Measurements from ENCODE around the gene OR6C74.

OR6C74 gene

DNA sequence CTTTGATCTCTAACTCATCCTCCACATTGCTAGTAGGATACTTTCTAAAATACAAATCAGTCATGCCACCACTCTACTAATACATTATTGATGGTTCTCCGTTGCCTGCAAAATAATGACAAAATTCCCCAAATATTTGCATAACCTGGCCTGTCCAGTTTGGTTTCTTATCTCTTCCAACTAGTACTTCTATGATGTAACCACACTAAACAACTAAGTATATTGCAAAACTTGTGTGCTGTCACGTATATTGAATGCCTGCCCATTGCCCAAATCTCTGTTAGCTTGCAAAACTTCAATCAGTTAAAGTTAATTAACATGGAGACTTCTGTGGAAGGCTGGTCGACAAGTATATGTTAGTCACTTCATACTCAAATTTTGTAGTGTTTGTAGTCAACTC, 6.5 kb downstream of the OR6C74 start:
- no peaks in the 10 kb centered on the region for H3K27me3 ChIP-seq (ENCODE audit: control insufficient read depth, insufficient read depth, low read length)
- H3K9ac ChIP-seq, result no peak overlapping the region
- no peaks in the 10 kb centered on the region for H3K4me1 ChIP-seq
- H3K79me2 ChIP-seq, result no peaks in the 10 kb centered on the region
- H3K9me3 ChIP-seq (ENCODE audit: control insufficient read depth, low read length), result no peaks in the 10 kb centered on the region
- no peak overlapping the region for H3K27ac ChIP-seq
- no peak overlapping the region for H3K4me2 ChIP-seq (ENCODE audit: low read length)
- no peak overlapping the region for H2AFZ ChIP-seq
- TF ChIP-seq, protein P1, sequence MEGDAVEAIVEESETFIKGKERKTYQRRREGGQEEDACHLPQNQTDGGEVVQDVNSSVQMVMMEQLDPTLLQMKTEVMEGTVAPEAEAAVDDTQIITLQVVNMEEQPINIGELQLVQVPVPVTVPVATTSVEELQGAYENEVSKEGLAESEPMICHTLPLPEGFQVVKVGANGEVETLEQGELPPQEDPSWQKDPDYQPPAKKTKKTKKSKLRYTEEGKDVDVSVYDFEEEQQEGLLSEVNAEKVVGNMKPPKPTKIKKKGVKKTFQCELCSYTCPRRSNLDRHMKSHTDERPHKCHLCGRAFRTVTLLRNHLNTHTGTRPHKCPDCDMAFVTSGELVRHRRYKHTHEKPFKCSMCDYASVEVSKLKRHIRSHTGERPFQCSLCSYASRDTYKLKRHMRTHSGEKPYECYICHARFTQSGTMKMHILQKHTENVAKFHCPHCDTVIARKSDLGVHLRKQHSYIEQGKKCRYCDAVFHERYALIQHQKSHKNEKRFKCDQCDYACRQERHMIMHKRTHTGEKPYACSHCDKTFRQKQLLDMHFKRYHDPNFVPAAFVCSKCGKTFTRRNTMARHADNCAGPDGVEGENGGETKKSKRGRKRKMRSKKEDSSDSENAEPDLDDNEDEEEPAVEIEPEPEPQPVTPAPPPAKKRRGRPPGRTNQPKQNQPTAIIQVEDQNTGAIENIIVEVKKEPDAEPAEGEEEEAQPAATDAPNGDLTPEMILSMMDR (IDR thresholded peaks at IDR 0.05), result no peak
- no peak overlapping the region for H3K4me3 ChIP-seq (ENCODE audit: low read depth, low read length)
- H3K36me3 ChIP-seq (ENCODE audit: control insufficient read depth, insufficient read depth, low read length), result no peaks in the 10 kb centered on the region

DNA sequence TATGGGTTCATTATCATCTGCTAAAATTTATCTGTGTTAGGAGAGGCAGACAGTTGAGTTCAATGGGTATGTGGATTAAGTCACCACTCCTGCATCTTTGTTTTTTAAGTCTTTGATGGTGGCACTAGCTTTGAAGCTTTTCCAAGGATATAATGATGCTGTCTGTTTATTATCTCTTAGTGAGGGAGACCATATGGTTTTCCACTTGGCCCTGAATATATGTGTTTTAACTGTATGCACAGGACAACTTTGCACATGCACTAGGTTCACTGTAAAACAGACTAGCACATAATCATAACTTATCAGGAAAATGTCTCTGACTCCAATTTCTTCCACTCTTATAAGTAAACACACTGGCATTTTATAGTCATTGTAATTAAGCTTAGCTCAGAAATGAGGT, 8.9 kb downstream of the OR6C74 start:
- Histone ChIP-seq H3K4me3 (ENCODE audit: low read depth, low read length) (no peak overlapping the region), H3K79me2 (no peaks in the 10 kb centered on the region), H3K4me1 (no peaks in the 10 kb centered on the region), H3K27me3 (ENCODE audit: control insufficient read depth, insufficient read depth, low read length) (no peaks in the 10 kb centered on the region), H3K36me3 (ENCODE audit: control insufficient read depth, insufficient read depth, low read length) (no peaks in the 10 kb centered on the region), H3K9me3 (ENCODE audit: control insufficient read depth, low read length) (no peaks in the 10 kb centered on the region), H3K4me2 (ENCODE audit: low read length) (no peak overlapping the region), H3K27ac (no peak overlapping the region), H2AFZ (no peak overlapping the region), H3K9ac (no peak overlapping the region)
- TF ChIP-seq, protein P1 (IDR thresholded peaks at IDR 0.05), result no peak

DNA sequence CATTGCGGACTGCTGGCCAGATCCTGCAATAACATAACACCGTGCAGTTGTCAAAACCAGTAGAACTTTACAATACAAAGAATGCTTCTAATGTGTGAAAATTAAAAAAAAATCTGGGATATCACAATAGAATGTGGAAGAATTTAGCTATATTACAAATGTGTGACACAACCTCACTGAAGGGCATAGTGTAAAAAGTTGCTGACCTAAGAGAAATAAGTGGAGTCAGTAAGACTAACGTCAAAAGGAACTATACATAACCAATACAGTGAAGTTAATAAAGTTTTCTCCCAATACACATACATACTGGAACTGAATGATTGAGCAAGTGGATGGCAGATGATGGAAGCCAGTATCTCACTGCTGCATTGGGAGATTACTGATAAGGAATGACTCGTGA, 12.4 kb downstream of the OR6C74 start:
- no peak overlapping the region for H3K4me2 ChIP-seq (ENCODE audit: low read length)
- no peaks in the 10 kb centered on the region for H3K4me1 ChIP-seq
- H3K27me3 ChIP-seq (ENCODE audit: control insufficient read depth, insufficient read depth, low read length), result no peaks in the 10 kb centered on the region
- no peak overlapping the region for H3K9ac ChIP-seq
- no peaks in the 10 kb centered on the region for H3K79me2 ChIP-seq
- no peaks in the 10 kb centered on the region for H3K36me3 ChIP-seq (ENCODE audit: control insufficient read depth, insufficient read depth, low read length)
- H2AFZ ChIP-seq, result no peak overlapping the region
- H3K27ac ChIP-seq, result no peak overlapping the region
- H3K9me3 ChIP-seq (ENCODE audit: control insufficient read depth, low read length), result no peaks in the 10 kb centered on the region
- H3K4me3 ChIP-seq (ENCODE audit: low read depth, low read length), result no peak overlapping the region
- TF ChIP-seq, protein P1 (IDR thresholded peaks at IDR 0.05), result no peak

DNA sequence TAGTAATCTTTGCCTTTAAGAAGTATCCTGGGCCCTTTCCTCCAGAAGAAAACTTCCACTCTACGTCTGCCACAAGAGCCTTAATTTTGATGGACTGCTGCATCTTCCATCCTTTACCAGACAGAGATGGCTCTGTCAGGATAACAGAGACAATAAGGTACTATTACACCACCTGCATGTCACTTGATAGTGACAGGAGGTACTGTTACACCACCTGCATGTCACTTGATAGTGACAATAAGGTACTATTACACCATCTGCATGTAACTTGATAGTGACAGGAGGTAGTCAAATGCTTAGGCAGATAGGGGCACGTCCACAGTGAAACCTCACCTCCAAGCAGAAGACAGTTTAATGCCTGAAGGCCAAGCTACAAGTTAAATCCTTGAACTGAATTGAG, 13.9 kb downstream of the OR6C74 start:
- H3K9me3 ChIP-seq (ENCODE audit: control insufficient read depth, low read length), result no peaks in the 10 kb centered on the region
- H3K79me2 ChIP-seq, result no peaks in the 10 kb centered on the region
- no peak overlapping the region for H3K4me3 ChIP-seq (ENCODE audit: low read depth, low read length)
- no peaks in the 10 kb centered on the region for H3K4me1 ChIP-seq
- H3K9ac ChIP-seq, result no peak overlapping the region
- no peak overlapping the region for H3K27ac ChIP-seq
- H3K36me3 ChIP-seq (ENCODE audit: control insufficient read depth, insufficient read depth, low read length), result no peaks in the 10 kb centered on the region
- TF ChIP-seq, protein P1 (IDR thresholded peaks at IDR 0.05), result no peak
- H3K27me3 ChIP-seq (ENCODE audit: control insufficient read depth, insufficient read depth, low read length), result no peaks in the 10 kb centered on the region
- H2AFZ ChIP-seq, result no peak overlapping the region
- no peak overlapping the region for H3K4me2 ChIP-seq (ENCODE audit: low read length)

DNA sequence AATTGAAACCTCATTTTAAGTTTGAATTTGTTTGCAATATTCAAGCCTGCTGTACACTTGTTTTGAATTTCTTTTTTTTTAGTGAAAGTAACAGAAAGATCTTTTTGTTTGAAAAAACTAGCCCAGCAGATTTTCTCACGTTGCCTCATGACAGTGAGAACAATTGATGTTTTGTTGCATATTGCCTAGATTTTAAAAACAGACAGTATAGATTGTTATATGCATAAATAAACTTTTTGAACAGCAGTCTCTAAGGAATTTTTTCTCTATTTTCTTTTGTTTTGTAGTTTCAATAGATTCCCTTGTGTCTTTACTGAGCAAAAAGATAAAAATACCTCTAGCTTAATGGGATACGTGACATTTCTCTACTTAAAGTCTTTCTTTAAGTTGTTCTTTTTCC, 36.6 kb downstream of the OR6C74 start:
- no peaks in the 10 kb centered on the region for H3K27me3 ChIP-seq (ENCODE audit: control insufficient read depth, insufficient read depth, low read length)
- no peak overlapping the region for H3K9ac ChIP-seq
- H3K4me1 ChIP-seq, result no peaks in the 10 kb centered on the region
- no peak overlapping the region for H3K4me2 ChIP-seq (ENCODE audit: low read length)
- no peaks in the 10 kb centered on the region for H3K79me2 ChIP-seq
- TF ChIP-seq, protein P1 (IDR thresholded peaks at IDR 0.05), result no peak
- H3K9me3 ChIP-seq (ENCODE audit: control insufficient read depth, low read length), result no peaks in the 10 kb centered on the region
- no peak overlapping the region for H2AFZ ChIP-seq
- H3K36me3 ChIP-seq (ENCODE audit: control insufficient read depth, insufficient read depth, low read length), result no peaks in the 10 kb centered on the region
- no peak overlapping the region for H3K27ac ChIP-seq
- H3K4me3 ChIP-seq (ENCODE audit: low read depth, low read length), result no peak overlapping the region
